WTC11 (cell line): ENCODE results near the gene TTC39B. TPM values are rescaled to one million over a fixed set of nuclear protein-coding genes. Genes with fewer than 3 reads are reported as not detected.
A peak's percentile ranks its signal among the peaks of the same experiment; 100 is the strongest.

Experiments
- ATAC-seq: fragments of 200-7000 bp; cut with Tn5 transposase; 2 replicates; pipeline ENCODE4 v1.10.0; 2021; ENCODE audit warnings: mild to moderate bottlenecking, moderate library complexity
- CTCF ChIA-PET: fragments of 300-600 bp; sonication (Branson Sonifier 250); formaldehyde crosslinking; loops from one replicate; lab custom pipeline; 2021; ENCODE audit warnings: antibody characterized with exemption; lab: Charles Lee
- POLR2A ChIA-PET: fragments of 350-600 bp; sonication (Branson Sonifier 250); formaldehyde crosslinking; loops from one replicate; lab custom pipeline; 2021; ENCODE audit warnings: antibody characterized with exemption; lab: Charles Lee
- DNase-seq: peaks from one replicate; pipeline ENCODE4 v3.0.0; 2021; ENCODE audit warnings: low spot score
- H3K27ac Mint-ChIP-seq: 2 replicates; pipeline ENCODE4 v1.8.0; 2021; ENCODE audit warnings: mixed read lengths
- H3K27me3 Mint-ChIP-seq: 2 replicates; pipeline ENCODE4 v1.8.0; 2021; ENCODE audit warnings: low read depth, mild to moderate bottlenecking, moderate library complexity, mixed read lengths
- H3K36me3 Mint-ChIP-seq: 2 replicates; pipeline ENCODE4 v1.8.0; 2021; ENCODE audit warnings: mixed read lengths
- H3K4me1 Mint-ChIP-seq: 2 replicates; pipeline ENCODE4 v1.8.0; 2022; ENCODE audit warnings: mixed read lengths
- H3K4me3 Mint-ChIP-seq: 2 replicates; pipeline ENCODE4 v1.8.0; 2021; ENCODE audit warnings: mild to moderate bottlenecking, moderate library complexity, mixed read lengths
- H3K9me3 Mint-ChIP-seq: 2 replicates; pipeline ENCODE4 v1.8.0; 2021; ENCODE audit warnings: mixed read lengths
- ARID4B ChIP-seq: sonication (generic); formaldehyde crosslinking; IDR thresholded peaks from 2 replicates; pipeline ENCODE4 v1.8.0; 2023; ENCODE audit warnings: missing genetic modification reagents, mild to moderate bottlenecking, borderline replicate concordance
- ATF2 ChIP-seq: sonication (generic); formaldehyde crosslinking; IDR thresholded peaks from 2 replicates; pipeline ENCODE4 v1.8.1; 2022; ENCODE audit warnings: low read depth, missing genetic modification reagents, borderline replicate concordance
- ATF6 ChIP-seq: sonication (generic); formaldehyde crosslinking; IDR thresholded peaks from 2 replicates; pipeline ENCODE4 v1.8.1; 2023; ENCODE audit warnings: mild to moderate bottlenecking, missing genetic modification reagents
- CDX4 ChIP-seq: fragments of 250-450 bp; sonication (Bioruptor Pico); IDR thresholded peaks from 2 replicates; pipeline ENCODE4 v1.9.0; 2021; ENCODE audit warnings: moderate library complexity, mild to moderate bottlenecking, inconsistent platforms, borderline replicate concordance
- CREB1 ChIP-seq: sonication (generic); formaldehyde crosslinking; IDR thresholded peaks from 2 replicates; pipeline ENCODE4 v1.8.0; 2023; ENCODE audit warnings: mild to moderate bottlenecking, missing genetic modification reagents
- E2F1 ChIP-seq: sonication (generic); formaldehyde crosslinking; IDR thresholded peaks from 2 replicates; pipeline ENCODE4 v1.8.0; 2022; ENCODE audit warnings: mild to moderate bottlenecking, missing genetic modification reagents
- ESRRA ChIP-seq: sonication (generic); formaldehyde crosslinking; IDR thresholded peaks from 2 replicates; pipeline ENCODE4 v1.8.1; 2022; ENCODE audit warnings: mild to moderate bottlenecking, missing genetic modification reagents, borderline replicate concordance
- FOXJ3 ChIP-seq: sonication (generic); formaldehyde crosslinking; IDR thresholded peaks from 2 replicates; pipeline ENCODE4 v1.9.0; 2021; ENCODE audit warnings: missing genetic modification reagents, mild to moderate bottlenecking, borderline replicate concordance
- GRHL2 ChIP-seq: fragments of 250-450 bp; sonication (Bioruptor Pico); IDR thresholded peaks from 2 replicates; pipeline ENCODE4 v1.8.0; 2022; ENCODE audit warnings: mild to moderate bottlenecking, moderate library complexity; ENCODE audit not compliant: insufficient replicate concordance, severe bottlenecking
- IRF2 ChIP-seq: sonication (generic); formaldehyde crosslinking; IDR thresholded peaks from 2 replicates; pipeline ENCODE4 v1.8.0; 2022; ENCODE audit warnings: low read depth, missing genetic modification reagents, borderline replicate concordance
- MYBL2 ChIP-seq: sonication (generic); formaldehyde crosslinking; IDR thresholded peaks from 2 replicates; pipeline ENCODE4 v1.8.1; 2023; ENCODE audit warnings: mild to moderate bottlenecking, moderate library complexity, missing genetic modification reagents
- NFYB ChIP-seq: sonication (generic); formaldehyde crosslinking; conservative IDR thresholded peaks from 2 replicates; pipeline ENCODE4 v1.8.0; 2022; ENCODE audit warnings: low read depth, missing genetic modification reagents
- NR1H2 ChIP-seq: sonication (generic); formaldehyde crosslinking; IDR thresholded peaks from 2 replicates; pipeline ENCODE4 v1.9.0; 2021; ENCODE audit warnings: mild to moderate bottlenecking, moderate library complexity, missing genetic modification reagents
- OVOL2 ChIP-seq: fragments of 250-450 bp; sonication (Bioruptor Pico); IDR thresholded peaks from 2 replicates; pipeline ENCODE4 v1.9.0; 2021; ENCODE audit warnings: mild to moderate bottlenecking, borderline replicate concordance
- PRRX2 ChIP-seq: fragments of 250-450 bp; sonication (Bioruptor Pico); IDR thresholded peaks from 2 replicates; pipeline ENCODE4 v1.8.0; 2021; ENCODE audit warnings: mild to moderate bottlenecking
- USF1 ChIP-seq: sonication (generic); formaldehyde crosslinking; IDR thresholded peaks from 2 replicates; pipeline ENCODE4 v1.8.0; 2022; ENCODE audit warnings: mild to moderate bottlenecking, missing genetic modification reagents
- ZMAT4 ChIP-seq: fragments of 250-450 bp; sonication (Bioruptor Pico); IDR thresholded peaks from 2 replicates; pipeline ENCODE4 v1.9.0; 2021; ENCODE audit warnings: mild to moderate bottlenecking
- ZNF396 ChIP-seq: fragments of 250-450 bp; sonication (Bioruptor Pico); IDR thresholded peaks from 2 replicates; pipeline ENCODE4 v1.8.0; 2021; ENCODE audit warnings: mild to moderate bottlenecking, moderate library complexity, borderline replicate concordance
- ZNF416 ChIP-seq: fragments of 250-450 bp; sonication (Bioruptor Pico); IDR thresholded peaks from 2 replicates; pipeline ENCODE4 v1.9.0; 2021; ENCODE audit warnings: mild to moderate bottlenecking, inconsistent platforms
- total RNA-seq: library from RNA; stranded (reverse); gene quantifications from 3 replicates; pipeline ENCODE4 v1.2.3, GENCODE V29; 2021

Gene TTC39B
- total RNA-seq, 1 experiment from 2014 or later, result 12.5 TPM

GRCh38 chr9:15306068-15306756, 804 bp downstream of the TTC39B start (continued):
- peak; percentile 48; the same call in 1 of the 2 replicates for TF ChIP-seq ARID4B (CRISPR knock-in tag)
- no peak for TF ChIP-seq NR1H2
- TF ChIP-seq CREB1 (CRISPR knock-in tag), result no peak
- TF ChIP-seq FOXJ3 (CRISPR knock-in tag), result no peak
- peak; percentile 20; the same call in 1 of the 2 replicates for TF ChIP-seq USF1

GRCh38 chr9:15305470-15305869, 1.5 kb downstream of the TTC39B start:
- Mint-ChIP-seq H3K4me1 (peaks cover 23% of the 10 kb centered on the region), H3K36me3 (peaks cover 3% of the 10 kb centered on the region), H3K27me3 (peaks cover 16% of the 10 kb centered on the region), H3K4me3 (peak overlapping the region; percentile 94), H3K27ac (peak overlapping the region; percentile 78), H3K9me3 (no peaks in the 10 kb centered on the region)
- TF ChIP-seq OVOL2 (CRISPR knock-in tag), result no peak
- TF ChIP-seq ZNF416 (CRISPR knock-in tag), result no peak
- no peak for TF ChIP-seq CDX4 (CRISPR knock-in tag)
- no peak for ATAC-seq
- no peak for DNase-seq
- CTCF ChIA-PET, result interaction anchor here (1.2 to 2.3 kb wide), 2 partner anchors 15 to 50 kb away, joined by 3 to 8 read pairs; no protein-coding TSS in a partner anchor
- POLR2A ChIA-PET, result no interaction called here

GRCh38 chr9:15304632-15305031, 2.4 kb downstream of the TTC39B start:
- POLR2A ChIA-PET, result interaction anchor here (0.6 kb wide), 1 partner anchor 865 kb away, joined by 3 read pairs; no protein-coding TSS in a partner anchor
- DNase-seq (no peak), ATAC-seq (no peak)
- peaks cover 3% of the 10 kb centered on the region for H3K36me3 Mint-ChIP-seq
- no peaks in the 10 kb centered on the region for H3K9me3 Mint-ChIP-seq
- no peak overlapping the region for H3K4me3 Mint-ChIP-seq
- H3K4me1 Mint-ChIP-seq, result peaks cover 23% of the 10 kb centered on the region
- peaks cover 16% of the 10 kb centered on the region for H3K27me3 Mint-ChIP-seq
- CTCF ChIA-PET, result interaction anchor here (1.2 kb wide), 1 partner anchor 14 kb away, joined by 3 read pairs; no protein-coding TSS in a partner anchor
- H3K27ac Mint-ChIP-seq, result no peak overlapping the region
- TF ChIP-seq ZNF396 (CRISPR knock-in tag) (no peak), MYBL2 (CRISPR knock-in tag) (no peak), ESRRA (no peak), ZMAT4 (CRISPR knock-in tag) (no peak), GRHL2 (CRISPR knock-in tag) (no peak), E2F1 (no peak), CREB1 (CRISPR knock-in tag) (no peak), PRRX2 (CRISPR knock-in tag) (no peak), NFYB (CRISPR knock-in tag) (no peak), NR1H2 (no peak), IRF2 (CRISPR knock-in tag) (no peak), ATF6 (CRISPR knock-in tag) (no peak), ATF2 (CRISPR knock-in tag) (no peak)
